Fibroblast of skin of scalp (primary cell): Measurements from ENCODE around the gene TRERF1.

Experiments
- DNase-seq: peaks from one replicate; pipeline ENCODE4 v3.0.0-alpha.2; 2013

The TRERF1 gene

DNA sequence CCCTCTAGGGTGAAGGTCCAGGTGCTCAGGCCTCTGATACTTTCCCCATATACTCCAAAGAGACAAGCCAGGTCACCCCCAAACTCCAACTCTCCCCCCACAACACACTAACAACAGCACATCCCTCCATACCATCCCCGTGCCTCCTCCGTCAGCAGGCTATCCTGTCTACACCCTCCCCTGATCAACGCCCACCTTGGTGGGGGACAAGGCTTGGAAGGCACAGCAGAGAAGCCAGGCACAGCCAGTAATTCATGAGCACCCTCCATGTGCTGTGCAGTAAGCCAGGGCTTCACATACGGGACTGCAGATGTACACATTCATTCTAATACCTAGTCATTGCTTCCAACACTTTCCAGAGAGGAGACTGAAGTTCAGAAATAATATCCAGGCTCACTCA is 57.6 kb downstream of the TRERF1 start:
- no peak for DNase-seq

DNA sequence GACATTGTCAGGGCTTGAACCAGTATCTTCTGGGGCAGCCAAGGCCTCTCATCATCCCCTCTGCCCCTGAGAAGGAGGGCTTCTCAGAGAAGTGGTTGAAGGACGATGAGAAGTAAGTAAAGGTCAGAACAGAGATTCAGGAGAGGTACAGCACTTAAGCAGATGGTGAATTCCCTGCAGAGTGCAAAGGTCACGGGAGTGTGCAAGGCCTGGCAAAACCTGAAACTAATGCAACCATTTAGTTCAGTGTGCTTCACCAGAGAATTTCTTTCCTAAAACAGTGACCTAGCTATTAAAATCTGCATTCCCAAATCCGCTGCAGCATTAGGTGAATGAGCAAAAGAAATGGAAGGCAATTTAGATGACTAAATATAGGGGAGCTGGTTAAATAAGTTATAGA is 58.4 kb downstream of the TRERF1 start:
- no peak for DNase-seq

DNA sequence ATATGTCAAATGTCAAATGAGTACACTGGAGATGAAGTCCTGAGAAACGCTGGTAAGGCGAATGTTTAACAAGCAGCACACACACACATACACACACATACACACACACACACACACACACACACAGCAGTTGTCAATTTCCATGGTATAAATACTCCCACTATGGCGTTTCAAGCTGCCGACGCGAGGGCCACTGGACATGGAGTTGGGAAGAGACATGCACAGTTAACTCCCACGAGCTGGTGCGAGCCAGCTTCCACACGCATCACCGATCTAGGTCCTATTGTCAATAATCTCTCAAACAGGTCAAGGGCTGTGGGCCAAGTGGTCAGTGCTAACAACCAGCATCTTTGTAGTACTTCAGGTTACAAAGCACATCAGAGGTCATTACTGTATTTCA is 58.9 kb downstream of the TRERF1 start:
- DNase-seq = no peak

DNA sequence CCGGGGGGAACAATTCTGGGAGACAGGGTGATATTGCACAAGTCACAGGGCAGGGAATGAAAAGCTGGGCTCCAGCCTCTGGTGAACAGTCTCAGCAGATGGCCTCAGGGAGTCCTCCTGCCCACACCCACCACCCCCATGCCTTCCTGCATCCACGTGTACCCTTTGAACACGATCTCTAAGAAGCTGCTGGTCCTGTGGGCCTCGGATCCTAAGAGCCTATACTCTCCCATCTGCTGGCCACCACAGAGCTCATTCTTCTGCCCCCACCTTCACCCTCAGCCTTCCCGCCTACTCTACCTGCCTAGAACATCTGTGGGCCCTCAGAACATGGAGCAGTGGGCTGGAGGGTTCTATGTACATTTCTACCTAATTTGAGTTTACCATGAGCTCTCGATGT is 60.3 kb downstream of the TRERF1 start:
- DNase-seq = no peak

DNA sequence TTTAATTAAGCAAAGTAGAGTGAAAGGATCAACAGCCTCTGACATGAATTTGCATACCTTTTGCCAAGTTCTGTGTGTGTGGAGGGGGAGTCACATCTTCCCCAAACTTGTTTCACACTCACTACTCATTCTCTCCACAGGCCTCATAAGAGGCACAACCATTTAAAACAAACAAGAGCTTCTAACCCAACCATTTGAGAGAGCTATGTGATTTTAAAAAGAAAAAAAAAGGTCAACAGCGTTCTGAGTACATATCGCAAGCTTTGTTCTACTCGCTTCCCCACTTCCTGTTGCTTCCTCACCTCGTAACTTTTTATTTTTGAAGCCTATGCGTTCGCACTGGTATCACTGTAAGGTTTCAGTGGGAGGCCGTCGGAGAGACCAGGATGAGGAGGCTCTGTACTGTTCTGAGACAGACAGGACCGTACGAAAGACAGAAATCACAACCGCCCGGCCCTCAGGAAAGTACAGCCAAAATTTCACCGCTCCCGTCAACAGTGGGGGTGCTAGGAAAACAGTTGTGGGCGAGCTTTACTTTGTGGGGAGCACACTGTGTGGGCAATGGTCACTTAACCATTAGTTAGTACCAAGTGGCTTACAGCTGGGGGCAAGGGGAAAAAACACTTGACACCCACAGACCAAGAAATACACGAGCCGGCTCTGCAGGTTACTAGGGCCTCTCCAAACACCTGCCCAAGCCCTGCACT is 61.3 kb downstream of the TRERF1 start:
- DNase-seq = no peak

DNA sequence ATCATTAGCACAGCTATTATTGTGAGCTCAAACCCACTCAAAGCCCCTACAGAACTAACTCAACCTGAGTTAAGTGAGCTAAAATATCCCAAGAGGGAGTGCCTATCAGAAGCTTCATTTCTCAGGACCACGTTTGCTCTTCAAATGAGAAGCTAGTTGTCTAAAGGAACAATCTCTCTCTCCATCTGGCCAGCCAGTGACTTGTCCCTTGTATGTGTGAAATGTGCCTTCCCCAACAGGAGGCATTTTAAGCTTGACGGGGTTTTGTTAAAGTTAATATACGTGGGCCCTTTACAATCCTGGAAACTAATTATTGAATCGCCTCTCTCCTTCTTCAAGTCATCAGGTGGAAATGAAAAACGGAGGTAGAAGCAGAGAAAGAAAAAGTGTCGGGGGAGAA is 62.0 kb downstream of the TRERF1 start:
- no peak for DNase-seq

DNA sequence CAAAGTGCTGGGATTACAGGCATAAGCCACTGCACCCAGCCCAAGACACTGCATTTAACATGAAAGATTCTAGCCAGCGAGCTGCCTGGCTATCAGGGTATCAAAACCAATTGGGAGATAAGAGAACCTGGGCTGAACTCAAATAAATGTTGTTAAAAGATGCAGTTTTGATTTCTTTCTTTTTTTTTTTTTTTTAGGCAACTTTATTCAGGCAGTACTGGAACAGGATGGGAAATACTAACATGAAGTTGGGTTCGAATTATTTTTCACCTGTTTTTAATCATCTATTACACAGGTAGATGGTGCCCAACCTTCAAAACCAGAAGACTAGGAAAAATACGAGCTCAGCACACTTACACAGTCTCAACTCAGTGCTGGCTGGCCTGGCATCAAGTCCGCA is 63.7 kb downstream of the TRERF1 start:
- no peak for DNase-seq

DNA sequence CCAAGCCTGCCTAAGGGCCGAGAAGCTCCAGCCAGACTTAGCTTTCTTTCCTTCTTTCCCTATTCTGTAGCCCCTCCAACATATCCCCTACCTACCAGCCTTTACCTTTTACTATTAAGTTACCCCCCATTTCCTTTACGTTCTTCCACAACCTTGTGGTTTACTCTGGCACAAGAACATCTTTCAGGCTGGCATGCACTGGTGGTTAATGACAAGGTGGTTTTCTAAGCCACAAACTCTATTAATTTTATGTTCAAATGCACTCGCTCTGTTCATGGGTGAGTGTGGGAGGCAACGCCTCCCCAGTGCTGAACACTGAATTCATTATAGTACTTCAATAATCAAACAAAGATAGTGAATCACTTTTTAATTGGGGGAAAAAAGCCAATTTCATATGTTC is 64.4 kb downstream of the TRERF1 start:
- no peak for DNase-seq

DNA sequence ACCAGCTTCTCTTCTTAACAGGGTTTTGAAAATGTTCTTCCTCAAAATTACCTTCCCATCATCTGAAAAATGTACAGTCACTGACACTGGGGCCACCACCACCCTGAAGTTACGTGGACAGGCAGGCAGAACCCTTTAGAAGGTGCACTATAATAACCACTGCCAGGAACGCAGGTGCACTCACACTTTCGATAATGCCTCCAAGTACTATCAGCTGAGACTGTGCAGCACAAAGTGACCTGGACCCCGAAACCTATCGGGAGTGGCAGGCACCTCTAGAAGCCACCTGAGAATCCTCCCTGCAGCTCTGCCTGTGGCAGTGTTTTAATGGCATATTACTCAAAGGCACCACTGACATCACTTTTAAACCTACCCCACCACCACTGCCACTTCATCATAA is 66.4 kb downstream of the TRERF1 start:
- no peak for DNase-seq

DNA sequence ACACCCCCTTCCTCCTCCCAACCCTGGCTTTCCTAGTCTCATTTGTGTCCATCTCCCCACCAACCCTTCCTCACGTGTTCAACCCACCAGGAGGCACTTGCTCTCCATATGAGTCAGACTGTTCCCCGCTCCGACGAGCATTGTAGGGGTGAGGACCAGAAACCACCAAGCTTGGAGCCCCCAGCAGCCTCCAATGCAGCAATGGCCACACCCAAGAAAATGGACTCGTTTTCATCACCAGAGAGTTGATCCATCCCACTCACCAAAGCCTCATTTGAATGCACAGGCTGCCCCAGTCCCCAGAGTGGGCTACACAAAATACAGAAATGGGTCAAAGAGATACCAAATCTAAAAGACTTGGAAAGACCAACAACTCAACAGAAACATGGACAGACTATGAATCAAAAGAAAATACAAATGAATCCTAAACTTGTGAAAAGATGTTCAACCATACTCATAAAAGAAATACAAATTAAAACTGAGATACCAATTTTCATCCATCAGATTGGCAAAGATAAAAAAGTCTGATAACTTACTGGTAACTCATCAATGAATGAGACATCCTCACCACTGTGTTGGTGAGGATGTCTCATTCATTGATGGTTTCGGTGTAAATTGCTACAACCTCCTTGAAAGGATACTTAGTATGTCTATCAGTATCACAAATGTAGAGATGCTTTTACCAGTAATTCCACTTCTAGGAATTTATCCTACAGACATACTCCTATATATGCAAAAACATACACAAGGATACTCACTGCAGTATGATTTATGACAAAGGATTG is 68.1 kb downstream of the TRERF1 start:
- DNase-seq = no peak

DNA sequence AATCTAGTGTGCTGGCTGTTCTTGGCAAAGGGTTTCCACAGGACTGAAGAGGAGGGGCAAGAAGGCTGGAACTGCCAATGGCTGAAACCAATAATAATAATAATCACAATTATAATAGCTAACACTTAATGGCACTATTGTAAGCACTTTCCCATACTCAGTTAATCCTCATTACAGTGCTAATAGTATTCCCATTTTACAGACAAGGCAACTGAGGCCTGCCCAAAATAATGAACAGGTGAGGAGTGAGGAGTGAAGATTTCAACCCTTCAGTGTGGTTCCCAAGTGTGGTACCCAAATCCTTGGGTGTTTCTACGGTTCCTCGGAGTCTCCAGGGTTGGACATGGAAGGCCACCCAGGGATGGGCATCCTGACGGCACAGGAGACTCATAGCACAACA is 69.9 kb downstream of the TRERF1 start:
- DNase-seq = no peak

DNA sequence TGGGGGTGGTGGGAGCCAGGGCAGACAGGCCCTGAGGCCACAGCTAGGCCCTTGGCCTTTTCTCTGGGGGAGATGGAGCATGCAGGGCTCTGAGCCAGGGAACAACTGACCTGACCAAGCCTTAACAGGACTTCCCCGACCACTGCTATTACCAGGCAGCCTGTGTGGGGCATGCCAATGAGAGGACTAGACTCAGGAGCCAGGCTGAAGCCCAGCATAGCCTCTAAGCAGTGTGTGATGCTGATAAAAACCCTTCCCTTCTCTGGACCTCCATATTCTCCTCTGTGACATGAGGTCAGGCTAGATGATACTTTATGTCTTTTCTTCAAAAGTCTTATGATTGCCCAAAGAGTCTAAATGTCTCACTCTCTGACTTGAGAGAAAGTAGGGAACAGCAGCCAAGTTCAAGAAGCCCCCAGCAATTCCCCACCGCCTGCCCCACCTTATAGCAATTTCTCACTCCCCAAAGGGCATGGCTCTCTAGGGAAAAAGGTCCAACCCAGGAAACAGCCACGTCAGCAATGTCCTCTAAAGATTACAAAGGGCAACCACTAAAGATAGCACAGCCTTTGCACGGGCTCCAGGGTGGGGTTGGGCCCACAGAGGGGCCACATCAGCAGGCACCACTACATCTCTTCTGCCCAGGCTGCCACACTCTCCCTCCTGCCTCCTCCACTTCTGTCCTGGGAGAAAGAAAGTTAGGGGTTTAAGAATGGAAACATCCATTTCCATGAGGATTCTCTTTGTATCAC is 71.3 kb downstream of the TRERF1 start:
- DNase-seq = no peak

DNA sequence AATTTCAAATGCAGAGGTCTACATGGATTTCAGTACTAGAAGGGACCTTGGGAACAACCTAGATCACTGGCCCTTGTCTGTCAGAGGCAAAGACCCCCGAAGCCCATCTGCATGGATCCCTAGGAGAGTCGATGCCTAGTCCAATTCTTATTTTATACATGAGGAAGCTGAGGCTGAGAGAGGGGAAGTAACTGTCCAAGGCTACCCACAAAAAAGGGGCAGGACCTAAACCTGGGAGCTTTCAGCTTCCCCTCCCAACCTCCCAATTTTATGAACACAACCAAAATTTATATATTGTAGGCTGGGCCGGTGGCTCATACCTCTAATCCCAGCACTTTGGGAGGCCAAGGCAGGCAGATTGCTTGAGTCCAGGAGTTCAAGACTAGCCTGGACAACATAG is 73.2 kb downstream of the TRERF1 start:
- DNase-seq = no peak

DNA sequence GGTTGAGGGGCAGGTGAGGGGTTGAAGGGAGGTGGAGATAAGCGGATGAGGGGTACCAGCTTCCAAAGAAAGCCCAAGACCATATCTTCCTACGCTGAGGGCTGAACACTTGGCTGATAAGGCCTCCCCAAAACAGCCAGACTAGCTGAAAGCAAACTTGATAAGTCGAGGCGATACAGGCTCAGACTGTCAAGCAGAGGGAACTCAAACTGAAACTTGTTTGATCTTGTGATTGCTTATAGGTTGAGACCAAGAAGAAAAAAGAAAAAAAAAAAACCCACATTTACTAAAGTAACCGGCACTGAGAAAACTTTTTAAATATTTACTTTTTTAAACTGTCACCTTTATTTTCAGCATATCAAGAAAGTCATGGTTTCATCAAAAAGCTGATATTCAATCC is 73.6 kb downstream of the TRERF1 start:
- no peak for DNase-seq

DNA sequence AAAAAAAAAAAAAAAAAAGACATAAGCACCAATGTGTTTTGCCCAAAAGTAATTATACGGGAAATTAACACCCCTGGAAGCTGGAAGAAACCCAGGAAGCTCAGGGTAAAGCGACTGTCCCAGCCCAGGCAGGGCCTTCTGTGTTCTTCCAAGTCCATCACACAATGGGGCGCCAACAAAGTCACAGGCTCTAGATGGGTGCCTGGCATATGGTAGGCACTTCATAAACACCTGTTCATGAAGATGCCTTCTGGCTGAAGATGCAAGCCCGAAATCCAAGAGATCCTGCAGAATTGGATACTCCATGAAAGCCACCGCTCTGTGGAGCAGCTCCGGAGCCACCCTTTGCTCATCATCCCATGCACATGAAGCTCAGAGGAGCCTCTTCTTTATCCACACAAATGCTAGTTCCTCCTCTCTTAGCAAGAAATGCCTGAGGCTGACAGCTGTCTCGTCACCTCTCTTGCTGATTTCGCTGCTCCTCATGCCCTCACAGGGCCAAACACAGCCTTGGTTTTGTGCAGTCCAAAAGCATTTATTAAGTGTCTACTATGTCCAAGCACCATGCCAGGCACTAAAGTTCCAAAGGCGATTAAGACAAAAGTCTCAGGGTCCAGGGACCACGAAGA is 76.6 kb downstream of the TRERF1 start:
- no peak for DNase-seq

DNA sequence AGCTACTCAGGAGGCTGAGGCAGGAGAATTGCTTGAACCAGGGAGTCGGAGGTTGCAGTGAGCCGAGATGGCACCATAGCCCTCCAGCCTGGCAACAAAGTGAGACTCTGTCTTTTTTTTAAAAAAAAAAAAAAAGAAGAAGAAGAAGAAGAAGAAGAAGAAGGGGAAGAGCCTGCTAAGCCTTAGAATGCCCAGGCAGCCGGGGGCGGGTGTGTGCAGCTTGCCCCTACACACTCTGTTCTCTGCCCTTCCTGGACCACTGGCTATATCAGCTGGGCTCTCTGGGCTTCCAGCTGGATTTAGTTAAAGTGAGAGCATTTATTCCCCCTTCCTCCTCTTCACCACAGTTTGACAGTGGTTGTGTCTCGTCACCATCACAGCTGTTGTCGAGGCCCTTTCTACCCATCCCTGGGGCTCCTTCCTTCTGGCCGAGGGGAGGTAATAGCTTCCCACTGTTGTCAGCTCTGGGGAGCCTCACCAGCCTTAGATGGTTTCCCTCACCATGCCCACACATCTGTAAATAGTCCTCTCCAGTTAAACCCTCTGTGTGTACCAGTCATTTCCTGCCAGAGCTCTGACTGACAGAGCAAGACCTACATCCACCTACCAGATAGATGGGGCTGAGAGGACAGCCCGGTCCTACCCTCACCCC is 77.6 kb downstream of the TRERF1 start:
- no peak for DNase-seq

DNA sequence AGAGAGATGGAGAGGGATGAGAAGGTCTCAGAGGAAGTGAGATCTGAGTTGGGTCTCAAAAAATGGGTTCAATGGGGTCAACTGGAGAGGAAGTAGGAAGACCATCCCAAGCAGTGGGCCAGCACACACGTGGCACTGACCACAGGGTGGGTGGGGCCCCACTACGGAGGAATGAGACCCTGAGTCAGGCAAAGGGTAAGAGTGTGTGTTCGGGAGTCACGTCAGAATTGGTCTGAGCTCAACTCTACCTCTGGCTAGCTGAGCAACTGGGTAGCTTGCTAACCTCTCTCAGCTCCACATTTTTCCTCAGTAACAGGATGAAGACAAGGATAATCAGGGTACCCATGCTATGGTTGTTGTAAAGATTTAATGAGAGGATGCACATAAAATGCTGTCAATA is 79.0 kb downstream of the TRERF1 start:
- no peak for DNase-seq

DNA sequence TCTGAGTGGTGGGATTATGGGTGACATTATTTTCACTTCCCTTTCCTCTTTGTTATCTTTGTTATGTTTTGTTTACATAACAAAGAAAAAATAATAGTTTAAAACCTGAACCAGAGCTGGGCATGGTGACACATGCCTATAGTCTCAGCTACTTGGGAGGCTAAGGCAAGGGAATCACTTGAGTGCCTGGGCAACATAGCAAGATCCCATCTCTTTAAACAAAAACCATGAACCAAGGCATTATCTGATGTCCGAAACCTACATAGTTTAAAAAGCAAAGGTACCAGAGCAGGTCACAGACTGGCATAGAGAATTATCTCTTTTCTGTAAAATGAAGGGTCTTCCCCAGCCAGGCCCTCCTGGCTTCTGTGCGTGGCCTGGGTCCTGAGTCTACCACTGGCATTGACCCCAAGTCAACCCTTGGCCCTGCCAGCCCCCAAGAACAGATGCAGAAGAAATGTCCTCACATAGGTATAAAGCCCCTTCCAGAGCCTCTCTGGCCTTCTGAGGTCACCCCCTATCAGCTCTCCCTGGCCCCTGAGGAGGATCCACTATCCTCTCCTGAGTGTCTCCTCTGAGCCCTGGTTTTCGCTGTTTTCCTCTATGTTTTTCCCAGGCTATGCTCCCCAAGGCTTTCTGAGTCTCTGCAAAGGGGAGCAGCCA is 81.3 kb downstream of the TRERF1 start:
- DNase-seq = no peak

DNA sequence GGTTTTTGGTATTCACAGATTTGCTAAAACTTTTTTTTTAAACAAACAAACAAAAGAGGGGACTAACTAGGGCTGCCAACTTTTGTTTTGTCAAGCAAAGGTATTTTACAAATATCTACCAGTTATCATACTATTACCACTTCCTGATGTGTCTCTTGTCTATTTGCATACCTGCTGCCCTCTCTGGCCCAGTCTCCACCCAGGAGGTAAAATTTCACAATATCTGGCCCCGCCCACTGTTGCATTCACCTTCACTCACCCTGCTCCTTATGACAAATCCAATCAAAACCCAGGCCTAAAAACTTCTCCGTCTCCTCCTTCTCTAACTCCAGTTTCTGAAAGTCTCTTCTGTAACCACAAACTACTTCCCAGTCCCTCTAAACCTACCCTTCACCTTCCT is 82.2 kb downstream of the TRERF1 start:
- no peak for DNase-seq

DNA sequence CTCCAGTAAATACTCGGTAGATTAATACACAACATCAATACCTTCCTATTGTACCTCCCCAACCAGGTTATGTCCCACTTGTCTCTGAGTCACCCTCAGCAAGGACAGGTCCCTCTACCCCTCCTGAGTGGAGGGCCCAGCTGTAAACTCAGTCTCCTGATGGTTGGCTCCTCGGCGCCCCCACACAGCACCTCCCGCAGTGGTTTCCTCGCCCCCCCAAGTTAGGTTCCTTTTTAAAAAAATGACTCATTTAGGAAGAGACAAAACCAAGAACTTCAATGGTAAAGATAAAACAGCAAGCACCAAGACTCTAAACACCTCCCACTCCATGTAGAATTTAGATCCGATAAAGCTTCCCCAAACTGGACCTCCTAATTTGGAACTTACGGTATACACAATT is 83.5 kb downstream of the TRERF1 start:
- no peak for DNase-seq

DNA sequence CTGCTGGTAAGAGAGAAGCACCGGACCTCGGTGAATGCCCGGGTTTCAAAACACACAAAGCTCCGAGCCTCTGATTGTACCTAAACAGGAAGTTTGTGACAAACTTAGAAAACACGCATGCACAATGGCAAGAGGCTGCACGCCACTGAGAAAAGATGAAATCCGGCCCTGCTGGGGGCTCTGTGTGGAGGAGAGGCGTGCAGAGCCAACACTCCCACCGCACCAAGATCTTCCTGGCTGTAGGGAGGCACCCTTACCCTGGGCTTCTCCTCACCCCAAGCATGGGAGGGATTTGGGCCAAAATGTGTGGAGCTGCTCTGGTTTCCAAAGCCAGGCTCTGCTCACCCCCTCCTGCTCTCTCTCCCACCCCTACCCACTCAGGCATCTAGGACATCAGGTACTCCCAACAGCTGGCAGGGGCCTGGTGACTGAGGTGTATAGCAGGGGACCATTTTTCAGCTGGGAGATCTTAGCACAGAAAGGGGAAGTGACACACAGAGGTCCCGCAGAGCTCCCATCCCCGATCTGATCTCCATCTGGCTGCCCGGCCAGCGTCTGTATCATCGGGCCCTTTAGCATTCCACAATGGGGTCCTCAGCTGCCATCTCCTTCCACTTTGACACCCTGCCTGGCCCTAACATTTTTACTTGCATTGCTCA is 84.2 kb downstream of the TRERF1 start:
- DNase-seq = no peak

DNA sequence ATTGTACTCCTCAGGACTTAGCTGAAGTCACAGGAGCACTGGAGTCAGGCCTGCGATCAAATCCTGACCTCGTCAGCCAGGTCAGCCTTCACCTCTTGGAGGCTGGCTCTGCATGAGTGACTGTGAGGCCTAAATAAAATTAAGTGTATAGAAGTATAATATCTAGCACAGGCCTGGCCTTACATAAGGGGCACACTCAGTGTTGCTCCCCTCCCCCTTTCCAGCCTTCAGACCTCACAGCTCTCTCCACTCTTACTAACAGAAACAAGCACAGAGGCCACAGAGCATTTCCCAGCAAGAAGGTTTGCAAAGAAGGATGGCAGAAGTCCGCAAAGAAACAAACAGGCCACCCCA is 84.8 kb downstream of the TRERF1 start:
- no peak for DNase-seq
